ENCODE results near the gene HIVEP3. TPM values are rescaled to one million over a fixed set of nuclear protein-coding genes. Genes with fewer than 3 reads are reported as not detected.

HIVEP3 gene
- total RNA-seq, 1 experiment from 2014 or later: not detected

DNA sequence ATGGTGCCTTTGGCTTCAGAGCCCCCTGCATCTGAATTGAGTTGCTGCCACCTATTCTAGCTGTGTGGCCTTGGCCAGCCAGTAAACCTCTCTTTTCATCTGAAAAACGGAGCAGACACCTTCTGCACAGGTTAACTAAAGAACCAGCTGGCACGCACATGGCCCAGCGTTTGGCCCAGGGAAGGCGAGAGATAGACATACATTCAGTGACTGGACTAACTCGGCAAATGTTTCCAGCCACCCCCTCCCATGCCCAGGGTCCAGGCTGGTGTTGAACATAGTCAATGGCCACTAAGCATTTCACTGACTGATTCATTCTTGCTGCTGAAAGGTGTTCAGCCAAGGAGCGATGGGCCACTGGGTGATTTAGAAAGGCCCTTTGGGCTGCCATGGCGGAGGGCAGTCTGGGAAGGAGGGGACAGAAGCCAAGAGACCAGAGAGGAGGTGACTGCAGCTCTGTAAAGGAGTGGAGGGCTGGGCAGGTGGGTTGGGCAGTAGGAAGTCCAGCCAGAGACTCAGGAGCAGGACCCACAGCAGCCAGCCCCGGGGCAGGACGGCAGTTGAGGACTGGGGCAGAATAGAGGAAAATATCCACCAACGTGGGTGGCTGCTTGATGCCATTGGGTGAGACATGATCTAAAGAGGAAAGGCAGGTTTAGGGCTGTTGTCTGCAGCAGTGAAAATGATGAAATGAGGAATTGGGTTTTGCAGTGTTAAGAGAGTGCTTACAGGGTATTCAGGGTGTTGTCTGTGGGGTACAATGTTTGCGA lies 184.3 kb downstream of the HIVEP3 start:
- no peaks in the 10 kb centered on the region for H3K36me3 ChIP-seq

GRCh38 chr1:41733725-41734124 lies 185.0 kb downstream of the HIVEP3 start:
- Histone ChIP-seq H3K4me3 (no peak overlapping the region), H3K27me3 (no peaks in the 10 kb centered on the region)
- no peak for DNase-seq

More for the DNA sequence above, 184.3 kb downstream of the HIVEP3 start:
- DNase-seq: no peak
- H3K27me3 ChIP-seq: no peaks in the 10 kb centered on the region
- H3K4me3 ChIP-seq: no peak overlapping the region
- no peaks in the 10 kb centered on the region for H3K9me3 ChIP-seq

GRCh38 chr1:41733021-41733420 lies 185.7 kb downstream of the HIVEP3 start:
- Histone ChIP-seq H3K27me3 (no peaks in the 10 kb centered on the region), H3K36me3 (no peaks in the 10 kb centered on the region), H3K4me3 (no peak overlapping the region), H3K9me3 (no peaks in the 10 kb centered on the region)
- DNase-seq: no peak

More at GRCh38 chr1:41733725-41734124, 185.0 kb downstream of the HIVEP3 start:
- H3K9me3 ChIP-seq: no peaks in the 10 kb centered on the region
- no peaks in the 10 kb centered on the region for H3K36me3 ChIP-seq

GRCh38 chr1:41731516-41732030 lies 187.1 kb downstream of the HIVEP3 start:
- H3K4me3 ChIP-seq: no peak overlapping the region
- H3K36me3 ChIP-seq: no peaks in the 10 kb centered on the region
- DNase-seq: no peak
- no peaks in the 10 kb centered on the region for H3K9me3 ChIP-seq
- no peaks in the 10 kb centered on the region for H3K27me3 ChIP-seq

DNA sequence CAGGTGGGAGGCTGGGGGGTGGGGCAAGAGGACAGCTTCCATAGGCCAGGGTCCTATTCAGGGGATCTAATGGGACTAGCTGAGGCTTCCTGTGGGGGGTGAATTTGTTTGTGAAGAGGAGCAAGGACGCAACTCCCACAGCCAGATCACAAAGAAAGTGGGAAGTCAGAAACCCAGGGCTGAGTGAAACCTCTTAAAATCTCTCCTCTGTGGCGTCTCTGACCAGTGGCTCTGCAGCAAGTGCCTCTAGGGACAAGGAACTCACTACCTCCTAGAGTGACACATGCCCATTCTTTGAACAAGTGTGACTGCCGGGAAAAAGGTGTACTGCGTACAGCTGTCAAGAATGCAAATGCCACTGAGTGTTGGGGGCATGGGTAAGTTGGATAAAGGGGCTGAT lies 187.9 kb downstream of the HIVEP3 start:
- no peaks in the 10 kb centered on the region for H3K9me3 ChIP-seq
- no peaks in the 10 kb centered on the region for H3K27me3 ChIP-seq
- DNase-seq: no peak
- no peak overlapping the region for H3K4me3 ChIP-seq
- H3K36me3 ChIP-seq: no peaks in the 10 kb centered on the region

GRCh38 chr1:41728403-41729202 lies 190.1 kb downstream of the HIVEP3 start:
- H3K4me3 ChIP-seq: no peak overlapping the region
- no peak for DNase-seq
- H3K9me3 ChIP-seq: no peaks in the 10 kb centered on the region

GRCh38 chr1:41727749-41728115 lies 191.0 kb downstream of the HIVEP3 start:
- no peak overlapping the region for H3K4me3 ChIP-seq
- no peaks in the 10 kb centered on the region for H3K36me3 ChIP-seq
- DNase-seq: no peak
- no peaks in the 10 kb centered on the region for H3K9me3 ChIP-seq
- H3K27me3 ChIP-seq: no peaks in the 10 kb centered on the region

More at GRCh38 chr1:41728403-41729202, 190.1 kb downstream of the HIVEP3 start:
- Histone ChIP-seq H3K36me3 (no peaks in the 10 kb centered on the region), H3K27me3 (no peaks in the 10 kb centered on the region)

DNA sequence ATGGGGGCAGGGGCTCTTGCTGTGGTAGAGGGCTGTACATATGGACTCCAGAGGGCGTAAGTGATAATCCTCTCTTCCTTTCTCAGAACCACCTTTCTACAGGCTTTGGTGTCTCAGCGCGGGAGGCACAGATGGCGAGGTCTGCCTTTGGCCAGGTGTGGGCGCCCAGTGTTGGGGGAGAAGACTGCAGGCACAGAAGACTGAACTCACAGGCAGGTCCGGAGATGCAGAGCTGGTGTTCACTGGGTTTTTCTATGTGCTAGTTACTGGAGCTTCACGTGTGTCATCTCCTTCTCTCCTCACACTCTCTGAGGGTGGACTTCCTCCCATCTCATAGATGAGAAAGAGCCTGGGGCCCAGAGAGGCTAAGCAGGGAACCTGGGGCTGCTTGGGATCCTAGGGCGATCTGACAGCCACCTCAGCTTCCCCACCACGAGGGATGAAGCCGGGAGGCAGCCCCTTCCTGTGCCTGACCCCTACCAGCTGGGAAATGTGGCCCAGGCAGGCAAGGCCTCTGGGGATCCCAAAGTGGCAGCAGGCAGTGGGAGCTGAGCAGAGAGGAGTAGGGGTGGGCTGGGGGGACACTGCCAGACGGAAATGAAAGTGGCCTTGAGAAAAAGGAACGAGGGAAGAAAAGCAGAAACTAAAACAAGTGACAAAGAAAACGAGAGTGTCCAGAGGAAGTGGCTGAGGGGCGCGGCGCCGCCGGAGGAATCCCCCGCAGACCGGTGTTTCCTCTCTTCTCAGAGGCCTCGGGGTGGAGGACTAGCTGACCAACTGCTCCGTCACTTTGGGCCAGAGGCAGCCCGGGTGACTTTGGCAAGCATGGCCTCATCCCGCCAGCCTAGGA lies 191.6 kb downstream of the HIVEP3 start:
- H3K27me3 ChIP-seq: no peaks in the 10 kb centered on the region
- no peaks in the 10 kb centered on the region for H3K9me3 ChIP-seq
- H3K4me3 ChIP-seq: no peak overlapping the region
- DNase-seq: no peak
- H3K36me3 ChIP-seq: no peaks in the 10 kb centered on the region

GRCh38 chr1:41726292-41726691 lies 192.4 kb downstream of the HIVEP3 start:
- no peaks in the 10 kb centered on the region for H3K27me3 ChIP-seq
- no peaks in the 10 kb centered on the region for H3K9me3 ChIP-seq
- H3K36me3 ChIP-seq: no peaks in the 10 kb centered on the region
- DNase-seq: no peak
- H3K4me3 ChIP-seq: no peak overlapping the region

GRCh38 chr1:41724926-41725325 lies 193.8 kb downstream of the HIVEP3 start:
- H3K27me3 ChIP-seq: no peaks in the 10 kb centered on the region
- H3K36me3 ChIP-seq: no peaks in the 10 kb centered on the region
- H3K9me3 ChIP-seq: no peaks in the 10 kb centered on the region
- no peak for DNase-seq
- no peak overlapping the region for H3K4me3 ChIP-seq

GRCh38 chr1:41724248-41724647 lies 194.5 kb downstream of the HIVEP3 start:
- H3K27me3 ChIP-seq: no peaks in the 10 kb centered on the region
- H3K36me3 ChIP-seq: no peaks in the 10 kb centered on the region
- no peak for DNase-seq
- no peaks in the 10 kb centered on the region for H3K9me3 ChIP-seq
- no peak overlapping the region for H3K4me3 ChIP-seq

DNA sequence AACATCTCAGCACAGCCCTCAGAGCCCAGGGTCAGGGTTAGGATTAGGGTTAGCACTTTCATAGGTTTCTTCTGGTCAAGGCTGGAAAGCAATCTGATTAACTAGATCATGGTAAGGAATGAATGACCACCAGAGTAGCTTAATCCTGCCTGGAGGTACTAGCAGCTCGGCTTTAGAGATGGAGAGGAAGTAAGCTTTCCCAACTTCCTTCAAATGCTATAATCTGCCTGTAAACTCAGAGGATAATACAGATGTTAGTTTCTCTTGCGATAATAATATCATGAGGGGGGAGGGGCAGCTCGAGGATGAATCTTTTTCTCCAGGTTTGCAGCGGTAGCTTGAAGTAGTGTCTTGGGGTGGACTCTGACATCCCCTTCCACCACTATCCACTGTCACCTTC lies 194.9 kb downstream of the HIVEP3 start:
- no peaks in the 10 kb centered on the region for H3K36me3 ChIP-seq
- no peak for DNase-seq
- no peak overlapping the region for H3K4me3 ChIP-seq
- H3K9me3 ChIP-seq: no peaks in the 10 kb centered on the region
- no peaks in the 10 kb centered on the region for H3K27me3 ChIP-seq

- DNase-seq: no peak
Observed at GRCh38 chr1:41722184-41722583, 196.5 kb downstream of the HIVEP3 start.

DNA sequence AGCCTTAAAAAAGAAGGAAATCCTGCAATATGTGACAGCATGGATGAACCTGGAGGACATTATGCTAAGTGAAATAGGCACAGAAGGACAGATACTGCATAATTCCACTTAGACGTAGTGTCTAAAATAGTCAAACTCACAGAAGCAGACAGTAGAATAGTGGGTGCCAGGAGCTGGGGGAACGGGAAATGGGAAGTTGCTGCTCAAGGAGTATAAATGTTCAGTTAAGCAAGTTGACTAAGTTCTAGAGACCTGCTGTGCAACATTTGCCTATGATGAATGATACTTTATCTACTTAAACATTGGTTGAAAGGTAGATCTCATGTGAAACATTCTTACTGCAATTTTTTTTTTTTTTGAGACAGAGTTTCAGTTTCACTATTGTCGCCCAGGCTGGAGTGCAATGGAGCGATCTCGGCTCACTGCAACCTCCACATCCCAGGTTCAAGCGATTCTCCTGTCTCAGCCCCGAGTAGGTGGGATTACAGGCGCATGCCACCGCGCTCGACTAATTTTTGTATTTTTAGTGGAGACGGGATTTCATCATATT lies 197.8 kb downstream of the HIVEP3 start:
- H3K4me3 ChIP-seq: no peak overlapping the region
- H3K27me3 ChIP-seq: no peaks in the 10 kb centered on the region
- DNase-seq: no peak
- no peaks in the 10 kb centered on the region for H3K36me3 ChIP-seq
- H3K9me3 ChIP-seq: no peaks in the 10 kb centered on the region

More at GRCh38 chr1:41722184-41722583, 196.5 kb downstream of the HIVEP3 start:
- no peak overlapping the region for H3K4me3 ChIP-seq
- H3K27me3 ChIP-seq: no peaks in the 10 kb centered on the region
- no peaks in the 10 kb centered on the region for H3K9me3 ChIP-seq
- H3K36me3 ChIP-seq: no peaks in the 10 kb centered on the region

DNA sequence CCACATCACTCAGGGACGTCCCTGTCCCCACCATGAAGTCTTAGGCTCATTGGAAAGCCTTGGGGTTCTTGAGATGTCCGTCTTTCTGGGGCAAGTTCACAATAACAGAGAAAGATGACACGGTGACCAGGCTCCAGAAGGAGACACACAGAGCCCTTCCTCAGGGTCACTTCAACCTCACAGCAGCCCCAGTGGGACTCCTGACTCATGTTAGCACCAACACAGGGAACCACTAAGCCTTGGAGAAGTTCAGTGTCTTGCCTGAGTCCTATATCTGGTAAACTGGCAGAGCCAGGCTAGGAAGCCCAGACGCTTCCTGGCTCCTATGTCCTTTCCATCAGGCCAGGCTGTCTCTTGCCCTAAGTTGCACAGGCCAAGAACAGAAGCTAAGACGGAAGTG lies 199.1 kb downstream of the HIVEP3 start:
- no peak for DNase-seq
- Histone ChIP-seq H3K27me3 (no peaks in the 10 kb centered on the region), H3K9me3 (no peaks in the 10 kb centered on the region), H3K36me3 (no peaks in the 10 kb centered on the region), H3K4me3 (no peak overlapping the region)

- H3K4me3 ChIP-seq: no peak overlapping the region
- H3K36me3 ChIP-seq: no peaks in the 10 kb centered on the region
- H3K27me3 ChIP-seq: no peaks in the 10 kb centered on the region
- H3K9me3 ChIP-seq: no peaks in the 10 kb centered on the region
- DNase-seq: no peak
Observed at GRCh38 chr1:41719128-41719527, 199.6 kb downstream of the HIVEP3 start.

Measured in MG63 (cell line).